ENCODE results near the gene ABCG5.

Gene ABCG5

DNA sequence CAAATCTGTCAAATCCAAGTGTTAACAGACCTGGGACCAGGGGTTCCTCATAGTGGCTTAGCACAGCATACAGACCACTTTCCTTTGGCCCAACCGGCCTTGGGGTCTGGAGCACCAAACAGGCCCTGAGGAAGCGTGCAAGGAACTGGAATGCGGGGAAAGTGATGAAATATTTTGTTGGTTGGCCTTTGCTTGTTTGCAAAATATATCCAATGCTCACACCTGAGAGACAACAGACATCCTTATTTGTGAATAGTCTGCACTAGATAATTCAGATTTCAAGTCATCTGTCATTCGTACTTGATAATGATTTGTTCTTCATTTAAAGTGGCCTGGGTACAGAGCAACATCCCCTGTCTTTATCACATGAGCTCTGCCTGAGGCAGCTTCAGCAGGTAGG is 43.7 kb upstream of the ABCG5 start:
- Histone ChIP-seq H3K4me3 (ENCODE audit: low read depth, low read length) (no peak overlapping the region), H3K23ac (ENCODE audit: low read length) (no peak overlapping the region), H3K9ac (ENCODE audit: low read length) (no peak overlapping the region), H3K18ac (ENCODE audit: low read length) (no peak overlapping the region), H3K4ac (ENCODE audit: low read depth, low read length) (no peak overlapping the region), H2BK120ac (ENCODE audit: insufficient read depth, low read length, poor library complexity) (no peak overlapping the region), H2AK5ac (ENCODE audit: low read length) (no peak overlapping the region), H3K27ac (ENCODE audit: low read depth, low read length) (no peak overlapping the region), H2BK5ac (ENCODE audit: low read depth, low read length, poor library complexity) (no peak overlapping the region), H3K4me1 (ENCODE audit: control insufficient read depth in 1 of 2, insufficient read depth in 2 of 2, low read length in 2 of 2) (no peaks in the 10 kb centered on the region), H2AFZ (ENCODE audit: insufficient read depth, low read length, poor library complexity) (no peak overlapping the region), H3K79me2 (ENCODE audit: control insufficient read depth, insufficient read depth, low read length, poor library complexity) (no peaks in the 10 kb centered on the region), H2BK12ac (ENCODE audit: low read length) (no peak overlapping the region), H3K79me1 (ENCODE audit: low read length) (no peaks in the 10 kb centered on the region), H4K91ac (ENCODE audit: low read depth, low read length) (no peak overlapping the region), H3K4me2 (ENCODE audit: low read length) (no peak overlapping the region), H4K8ac (ENCODE audit: low read depth, low read length) (no peak overlapping the region), H3K27me3 (ENCODE audit: insufficient read depth, low read length) (no peaks in the 10 kb centered on the region), H4K12ac (ENCODE audit: low read depth, low read length) (no peak overlapping the region), H3K36me3 (ENCODE audit: control insufficient read depth in 1 of 2, insufficient read depth in 2 of 2, low read length in 2 of 2) (peaks cover 9 to 13% of the 10 kb centered on the region in 2 experiments), H3K14ac (ENCODE audit: low read length) (no peak overlapping the region), H3K9me3 (ENCODE audit: insufficient read depth, low read depth, low read length) (peaks cover 1% of the 10 kb centered on the region)
- DNase-seq: peak in 1 of 2 donors; percentile 29
- WGBS (ENCODE audit: extremely low coverage, insufficient coverage, insufficient read length): no CpG with 5 or more reads among the region's 4 CpGs

DNA sequence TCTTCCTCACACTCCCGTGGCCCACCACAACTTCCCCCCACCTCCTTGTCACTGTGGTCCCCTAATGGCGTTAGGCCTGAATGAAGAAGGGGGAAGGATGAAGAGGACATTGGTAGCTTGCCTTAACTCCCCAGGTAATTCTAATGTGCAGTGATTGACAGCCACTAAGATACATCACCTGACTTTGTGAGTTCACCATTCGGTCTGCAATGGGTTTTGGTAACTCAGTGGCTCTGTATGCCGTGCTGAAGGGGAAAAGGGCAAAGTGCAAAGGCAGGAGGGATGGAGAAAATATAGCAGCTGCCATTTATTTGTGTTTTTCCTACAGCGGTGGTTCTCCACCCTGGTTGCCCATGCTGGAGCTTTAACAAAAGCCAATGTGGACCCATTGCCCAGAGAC is 42.3 kb upstream of the ABCG5 start:
- no peak overlapping the region for H2AFZ ChIP-seq (ENCODE audit: insufficient read depth, low read length, poor library complexity)
- H3K4me1 ChIP-seq (ENCODE audit: control insufficient read depth in 1 of 2, insufficient read depth in 2 of 2, low read length in 2 of 2): no peaks in the 10 kb centered on the region
- no peak overlapping the region for H3K27ac ChIP-seq (ENCODE audit: low read depth, low read length)
- H4K91ac ChIP-seq (ENCODE audit: low read depth, low read length): no peak overlapping the region
- no peak overlapping the region for H3K18ac ChIP-seq (ENCODE audit: low read length)
- no peak overlapping the region for H4K12ac ChIP-seq (ENCODE audit: low read depth, low read length)
- no peak overlapping the region for H3K23ac ChIP-seq (ENCODE audit: low read length)
- H2AK5ac ChIP-seq (ENCODE audit: low read length): no peak overlapping the region
- DNase-seq: no peak
- no peak overlapping the region for H2BK120ac ChIP-seq (ENCODE audit: insufficient read depth, low read length, poor library complexity)
- H3K9me3 ChIP-seq (ENCODE audit: insufficient read depth, low read depth, low read length): no peaks in the 10 kb centered on the region
- no peaks in the 10 kb centered on the region for H3K79me1 ChIP-seq (ENCODE audit: low read length)
- no peak overlapping the region for H3K4ac ChIP-seq (ENCODE audit: low read depth, low read length)
- H3K14ac ChIP-seq (ENCODE audit: low read length): no peak overlapping the region
- peaks cover 2 to 7% of the 10 kb centered on the region in 2 experiments for H3K36me3 ChIP-seq (ENCODE audit: control insufficient read depth in 1 of 2, insufficient read depth in 2 of 2, low read length in 2 of 2)
- no peaks in the 10 kb centered on the region for H3K27me3 ChIP-seq (ENCODE audit: insufficient read depth, low read length)
- H3K4me3 ChIP-seq (ENCODE audit: low read depth, low read length): no peak overlapping the region
- WGBS (ENCODE audit: extremely low coverage, insufficient coverage, insufficient read length): no CpG with 5 or more reads among the region's 5 CpGs
- H3K4me2 ChIP-seq (ENCODE audit: low read length): no peak overlapping the region
- H4K8ac ChIP-seq (ENCODE audit: low read depth, low read length): no peak overlapping the region
- H3K79me2 ChIP-seq (ENCODE audit: control insufficient read depth, insufficient read depth, low read length, poor library complexity): no peaks in the 10 kb centered on the region
- H2BK5ac ChIP-seq (ENCODE audit: low read depth, low read length, poor library complexity): no peak overlapping the region
- no peak overlapping the region for H2BK12ac ChIP-seq (ENCODE audit: low read length)
- no peak overlapping the region for H3K9ac ChIP-seq (ENCODE audit: low read length)

DNA sequence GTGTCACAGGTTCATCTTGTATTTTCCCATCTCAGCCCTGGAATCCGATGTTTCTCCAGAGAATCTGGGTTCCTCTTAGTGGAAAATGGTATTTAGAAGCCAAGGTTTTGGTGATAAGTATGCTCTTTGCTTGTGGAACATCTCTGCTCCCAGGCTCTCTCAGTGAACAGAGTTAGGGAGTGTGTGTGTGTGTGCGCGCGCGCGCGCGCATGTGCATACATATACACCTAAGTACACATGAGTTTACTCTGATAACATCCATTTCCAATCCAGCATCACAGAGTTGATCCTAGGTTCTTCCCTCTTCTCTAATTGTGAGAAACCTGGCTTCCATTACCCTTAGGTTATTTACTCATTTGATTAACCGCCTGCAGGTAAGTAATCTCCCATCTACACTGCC is 41.8 kb upstream of the ABCG5 start:
- Histone ChIP-seq H4K8ac (ENCODE audit: low read depth, low read length) (no peak overlapping the region), H3K27me3 (ENCODE audit: insufficient read depth, low read length) (no peaks in the 10 kb centered on the region), H3K79me2 (ENCODE audit: control insufficient read depth, insufficient read depth, low read length, poor library complexity) (no peaks in the 10 kb centered on the region), H2AFZ (ENCODE audit: insufficient read depth, low read length, poor library complexity) (no peak overlapping the region), H4K12ac (ENCODE audit: low read depth, low read length) (no peak overlapping the region), H2AK5ac (ENCODE audit: low read length) (no peak overlapping the region), H3K79me1 (ENCODE audit: low read length) (no peaks in the 10 kb centered on the region), H3K4ac (ENCODE audit: low read depth, low read length) (no peak overlapping the region), H2BK12ac (ENCODE audit: low read length) (no peak overlapping the region), H3K27ac (ENCODE audit: low read depth, low read length) (no peak overlapping the region), H2BK120ac (ENCODE audit: insufficient read depth, low read length, poor library complexity) (no peak overlapping the region), H3K4me3 (ENCODE audit: low read depth, low read length) (no peak overlapping the region), H3K4me1 (ENCODE audit: control insufficient read depth in 1 of 2, insufficient read depth in 2 of 2, low read length in 2 of 2) (no peaks in the 10 kb centered on the region), H3K14ac (ENCODE audit: low read length) (no peak overlapping the region), H3K23ac (ENCODE audit: low read length) (no peak overlapping the region), H3K9me3 (ENCODE audit: insufficient read depth, low read depth, low read length) (no peaks in the 10 kb centered on the region), H3K9ac (ENCODE audit: low read length) (no peak overlapping the region), H3K36me3 (ENCODE audit: control insufficient read depth in 1 of 2, insufficient read depth in 2 of 2, low read length in 2 of 2) (peaks cover 0 to 5% of the 10 kb centered on the region in 2 experiments), H2BK5ac (ENCODE audit: low read depth, low read length, poor library complexity) (no peak overlapping the region), H3K18ac (ENCODE audit: low read length) (no peak overlapping the region), H3K4me2 (ENCODE audit: low read length) (no peak overlapping the region), H4K91ac (ENCODE audit: low read depth, low read length) (no peak overlapping the region)
- DNase-seq: peak in 1 of 2 donors; percentile 33
- WGBS (ENCODE audit: extremely low coverage, insufficient coverage, insufficient read length): no CpG with 5 or more reads among the region's 9 CpGs

DNA sequence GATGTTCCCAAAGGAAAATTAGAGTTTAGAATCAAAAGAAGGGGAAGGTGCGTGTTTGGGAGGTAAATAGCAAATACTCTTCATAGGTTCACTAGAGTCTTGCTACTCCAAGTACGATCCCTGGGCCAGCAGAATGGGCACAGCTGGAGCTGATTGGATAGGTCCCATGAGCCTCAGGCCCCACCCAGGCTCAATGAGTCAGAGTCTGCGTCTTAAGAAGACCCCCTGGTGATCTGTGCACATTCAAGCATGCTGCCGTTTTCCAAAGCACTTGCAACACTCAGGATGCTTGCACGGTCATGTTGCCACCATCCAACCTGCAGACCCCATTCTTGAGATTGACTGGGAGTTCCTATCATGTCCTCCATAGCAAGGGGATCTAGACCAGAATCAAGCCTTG is 40.6 kb upstream of the ABCG5 start:
- no peaks in the 10 kb centered on the region for H3K9me3 ChIP-seq (ENCODE audit: insufficient read depth, low read depth, low read length)
- H3K4me2 ChIP-seq (ENCODE audit: low read length): no peak overlapping the region
- WGBS (ENCODE audit: extremely low coverage, insufficient coverage, insufficient read length): no CpG with 5 or more reads among the region's 5 CpGs
- no peak overlapping the region for H2BK120ac ChIP-seq (ENCODE audit: insufficient read depth, low read length, poor library complexity)
- H3K4me3 ChIP-seq (ENCODE audit: low read depth, low read length): no peak overlapping the region
- H3K4ac ChIP-seq (ENCODE audit: low read depth, low read length): no peak overlapping the region
- no peak overlapping the region for H2BK12ac ChIP-seq (ENCODE audit: low read length)
- no peaks in the 10 kb centered on the region for H3K79me1 ChIP-seq (ENCODE audit: low read length)
- H3K14ac ChIP-seq (ENCODE audit: low read length): no peak overlapping the region
- H2AFZ ChIP-seq (ENCODE audit: insufficient read depth, low read length, poor library complexity): no peak overlapping the region
- no peaks in the 10 kb centered on the region for H3K36me3 ChIP-seq (ENCODE audit: control insufficient read depth in 1 of 2, insufficient read depth in 2 of 2, low read length in 2 of 2)
- no peak overlapping the region for H3K23ac ChIP-seq (ENCODE audit: low read length)
- H2BK5ac ChIP-seq (ENCODE audit: low read depth, low read length, poor library complexity): no peak overlapping the region
- H4K12ac ChIP-seq (ENCODE audit: low read depth, low read length): no peak overlapping the region
- no peaks in the 10 kb centered on the region for H3K27me3 ChIP-seq (ENCODE audit: insufficient read depth, low read length)
- no peak for DNase-seq
- H3K4me1 ChIP-seq (ENCODE audit: control insufficient read depth in 1 of 2, insufficient read depth in 2 of 2, low read length in 2 of 2): no peaks in the 10 kb centered on the region
- H3K79me2 ChIP-seq (ENCODE audit: control insufficient read depth, insufficient read depth, low read length, poor library complexity): no peaks in the 10 kb centered on the region
- H3K27ac ChIP-seq (ENCODE audit: low read depth, low read length): no peak overlapping the region
- H2AK5ac ChIP-seq (ENCODE audit: low read length): no peak overlapping the region
- no peak overlapping the region for H3K9ac ChIP-seq (ENCODE audit: low read length)
- H4K8ac ChIP-seq (ENCODE audit: low read depth, low read length): no peak overlapping the region
- no peak overlapping the region for H3K18ac ChIP-seq (ENCODE audit: low read length)
- no peak overlapping the region for H4K91ac ChIP-seq (ENCODE audit: low read depth, low read length)
